HG03280 (cell line): Measurements from ENCODE around the gene C10orf90.
"Not testable (repeated sequence)": the region's sequence is repeated elsewhere in the genome, so short reads cannot be mapped to it uniquely, and the experiment has no call there.

Experiments used
- ATAC-seq: cut with Tn5 transposase; IDR thresholded peaks from one replicate; pipeline ENCODE4 v1.9.1; 2021; ENCODE audit warnings: mild to moderate bottlenecking, moderate library complexity; ENCODE audit not compliant: unreplicated experiment

Gene C10orf90

GRCh38 chr10:126551202-126551601 lies 119.3 kb downstream of the C10orf90 start:
- no peak for ATAC-seq

GRCh38 chr10:126550586-126550985 lies 119.9 kb downstream of the C10orf90 start:
- not testable (repeated sequence) for ATAC-seq

GRCh38 chr10:126549344-126549743 lies 121.1 kb downstream of the C10orf90 start:
- ATAC-seq, result no peak

GRCh38 chr10:126544565-126544964 lies 125.9 kb downstream of the C10orf90 start:
- ATAC-seq, result no peak

- no peak for ATAC-seq
These were observed 131.9 kb downstream of the C10orf90 start for GRCh38 chr10:126538439-126539135.

GRCh38 chr10:126536656-126537055 lies 133.8 kb downstream of the C10orf90 start:
- ATAC-seq, result no peak

GRCh38 chr10:126536148-126536547 lies 134.3 kb downstream of the C10orf90 start:
- ATAC-seq, result no peak

GRCh38 chr10:126533644-126534043 lies 136.8 kb downstream of the C10orf90 start:
- ATAC-seq, result no peak

- ATAC-seq, result no peak
These were observed 142.1 kb downstream of the C10orf90 start for GRCh38 chr10:126528315-126528835.

GRCh38 chr10:126527645-126528314 lies 142.7 kb downstream of the C10orf90 start:
- no peak for ATAC-seq

- no peak for ATAC-seq
These were observed 145.2 kb downstream of the C10orf90 start for GRCh38 chr10:126525326-126525725.

GRCh38 chr10:126524526-126524925 lies 146.0 kb downstream of the C10orf90 start:
- no peak for ATAC-seq

GRCh38 chr10:126523071-126523470 lies 147.4 kb downstream of the C10orf90 start:
- ATAC-seq, result no peak

GRCh38 chr10:126521399-126521798 lies 149.1 kb downstream of the C10orf90 start:
- ATAC-seq, result no peak

- ATAC-seq, result no peak
These were observed 149.7 kb downstream of the C10orf90 start for GRCh38 chr10:126520751-126521317.

- ATAC-seq, result no peak
These were observed 150.5 kb downstream of the C10orf90 start for GRCh38 chr10:126519992-126520391.

- no peak for ATAC-seq
These were observed 151.3 kb downstream of the C10orf90 start for GRCh38 chr10:126519185-126519584.

GRCh38 chr10:126518218-126519080 lies 152.0 kb downstream of the C10orf90 start:
- ATAC-seq, result no peak

- ATAC-seq, result no peak
These were observed 154.0 kb downstream of the C10orf90 start for GRCh38 chr10:126516515-126516914.

GRCh38 chr10:126511917-126512479 lies 158.5 kb downstream of the C10orf90 start:
- no peak for ATAC-seq

GRCh38 chr10:126509182-126509581 lies 161.3 kb downstream of the C10orf90 start:
- ATAC-seq, result no peak
